Neuronal stem cell (in vitro differentiated cells): ENCODE data around the gene PTPRO.

Experiments used
- DNase-seq: peaks from one replicate; pipeline ENCODE4 v3.0.0-alpha.2; 2013; ENCODE audit warnings: low spot score
- H2AFZ ChIP-seq: one replicate; pipeline ENCODE4 v1.6.1; 2013; ENCODE audit warnings: mild to moderate bottlenecking, low read length, inconsistent platforms
- H2AK5ac ChIP-seq: 2 replicates; pipeline ENCODE4 v1.6.1; 2013; ENCODE audit warnings: low read depth, mild to moderate bottlenecking, inconsistent platforms, low read length, moderate library complexity, mixed read lengths
- H2BK120ac ChIP-seq: 2 replicates; pipeline ENCODE4 v1.6.1; 2013; ENCODE audit warnings: low read depth, mild to moderate bottlenecking, inconsistent platforms, low read length, moderate library complexity, mixed read lengths
- H2BK12ac ChIP-seq: one replicate; pipeline ENCODE4 v1.6.1; 2013; ENCODE audit warnings: low read length, inconsistent platforms
- H2BK15ac ChIP-seq: 2 replicates; pipeline ENCODE4 v1.6.1; 2013; ENCODE audit warnings: mild to moderate bottlenecking, low read length, inconsistent platforms, mixed read lengths
- H2BK5ac ChIP-seq: one replicate; pipeline ENCODE4 v1.6.1; 2013; ENCODE audit warnings: inconsistent platforms, mild to moderate bottlenecking, low read length, moderate library complexity
- H3K14ac ChIP-seq: one replicate; pipeline ENCODE4 v1.6.1; 2013; ENCODE audit warnings: low read length, inconsistent platforms
- H3K18ac ChIP-seq: 2 replicates; pipeline ENCODE4 v1.6.1; 2013; ENCODE audit warnings: low read length, inconsistent platforms
- H3K23ac ChIP-seq: 2 replicates; pipeline ENCODE4 v1.6.1; 2013; ENCODE audit warnings: low read depth, mild to moderate bottlenecking, mixed read lengths, low read length, inconsistent platforms; ENCODE audit not compliant: poor library complexity
- H3K27ac ChIP-seq: replicated peaks from 3 replicates; pipeline ENCODE4 v1.5.1; 2013; ENCODE audit warnings: low read length, inconsistent platforms
- H3K27me3 ChIP-seq, 3 experiments: 2 replicates each; pipeline ENCODE4 v1.6.1; 2013; ENCODE audit warnings: low read length in 3 of 3, mild to moderate bottlenecking in 2 of 3, inconsistent platforms in 1 of 3, low read depth in 1 of 3, mixed read lengths in 1 of 3, moderate library complexity in 1 of 3; ENCODE audit not compliant: control insufficient read depth in 3 of 3, insufficient read depth in 3 of 3
- H3K36me3 ChIP-seq, 2 donors: replicated peaks in 1 of 2; 2 replicates each; pipeline ENCODE4 v1.6.1; 2013; ENCODE audit warnings: low read length in 2 of 2; ENCODE audit not compliant: control insufficient read depth in 2 of 2, insufficient read depth in 2 of 2
- H3K4ac ChIP-seq: 2 replicates; pipeline ENCODE4 v1.6.1; 2013; ENCODE audit warnings: inconsistent platforms, mild to moderate bottlenecking, low read length, moderate library complexity
- H3K4me1 ChIP-seq, 2 donors: 1 replicate in 1 of 2; 2 replicates in 1 of 2; pipeline ENCODE4 v1.6.1; 2013; ENCODE audit warnings: low read length in 2 of 2, low read depth in 1 of 2; ENCODE audit not compliant: control insufficient read depth in 2 of 2, insufficient read depth in 1 of 2
- H3K4me2 ChIP-seq: one replicate; pipeline ENCODE4 v1.6.1; 2013; ENCODE audit warnings: mild to moderate bottlenecking, low read length, inconsistent platforms; ENCODE audit not compliant: insufficient read depth, poor library complexity, severe bottlenecking
- H3K4me3 ChIP-seq, 2 donors: 2 replicates each; pipeline ENCODE4 v1.5.1; 2013; ENCODE audit warnings: low read length in 2 of 2, mild to moderate bottlenecking in 2 of 2, inconsistent platforms in 1 of 2, moderate library complexity in 1 of 2
- H3K79me1 ChIP-seq: one replicate; pipeline ENCODE4 v1.6.1; 2013; ENCODE audit warnings: low read depth, mild to moderate bottlenecking, inconsistent platforms, low read length, moderate library complexity
- H3K9ac ChIP-seq: one replicate; pipeline ENCODE4 v1.6.1; 2013; ENCODE audit warnings: mild to moderate bottlenecking, low read depth, low read length, inconsistent platforms; ENCODE audit not compliant: poor library complexity
- H3K9me3 ChIP-seq, 2 donors: replicated peaks in 1 of 2; 2 replicates each; pipeline versions ENCODE3 to v1.6.1; 2013; ENCODE audit warnings: low read length in 2 of 2, mild to moderate bottlenecking in 2 of 2, inconsistent platforms in 1 of 2, low read depth in 1 of 2, mixed read lengths in 1 of 2, moderate library complexity in 1 of 2; ENCODE audit not compliant: control insufficient read depth in 2 of 2, insufficient read depth in 1 of 2
- H4K8ac ChIP-seq: one replicate; pipeline ENCODE4 v1.6.1; 2013; ENCODE audit warnings: low read depth, mild to moderate bottlenecking, inconsistent platforms, low read length, moderate library complexity
- H4K91ac ChIP-seq: one replicate; pipeline ENCODE4 v1.6.1; 2013; ENCODE audit warnings: low read length, low read depth, mild to moderate bottlenecking, inconsistent platforms; ENCODE audit not compliant: poor library complexity
- WGBS, 2 donors: extraction: QIAGEN DNeasy Blood & Tissue Kit; methylation state at CpG; one replicate each; pipeline ENCODE4 v1.1.7; 2013; ENCODE audit warnings: missing lambda C conversion rate in 2 of 2, mixed read lengths in 1 of 2; ENCODE audit not compliant: insufficient read length in 2 of 2, insufficient replicate concordance in 1 of 2; ENCODE audit errors: extremely low coverage in 2 of 2; 5-methylcytosine and 5-hydroxymethylcytosine counted together

Gene PTPRO

GRCh38 chr12:15443611-15444010 lies 121.3 kb downstream of the PTPRO start:
- Histone ChIP-seq H3K9me3 (no peaks in the 10 kb centered on the region), H3K4me3 (no peak overlapping the region), H3K23ac (no peak overlapping the region), H3K9ac (no peak overlapping the region), H2AFZ (no peak overlapping the region), H2BK12ac (no peak overlapping the region), H2BK15ac (no peak overlapping the region), H3K4me1 (no peaks in the 10 kb centered on the region), H3K79me1 (no peaks in the 10 kb centered on the region), H2BK5ac (no peak overlapping the region), H3K18ac (no peak overlapping the region), H3K27me3 (no peaks in the 10 kb centered on the region), H2BK120ac (no peak overlapping the region), H3K27ac (no peak overlapping the region), H3K4me2 (no peak overlapping the region), H3K4ac (no peak overlapping the region), H4K91ac (no peak overlapping the region), H4K8ac (no peak overlapping the region), H2AK5ac (no peak overlapping the region), H3K14ac (no peak overlapping the region), H3K36me3 (no peaks in the 10 kb centered on the region)
- WGBS, 2 donors: no CpG with 5 or more reads among the region's 4 CpGs
- no peak for DNase-seq

GRCh38 chr12:15444523-15444922 lies 122.2 kb downstream of the PTPRO start:
- Histone ChIP-seq H3K9ac (no peak overlapping the region), H3K36me3 (no peaks in the 10 kb centered on the region), H2AFZ (no peak overlapping the region), H3K4me1 (no peaks in the 10 kb centered on the region), H3K14ac (no peak overlapping the region), H2BK5ac (no peak overlapping the region), H2AK5ac (no peak overlapping the region), H3K9me3 (no peaks in the 10 kb centered on the region), H2BK12ac (no peak overlapping the region), H3K18ac (no peak overlapping the region), H2BK120ac (no peak overlapping the region), H4K91ac (no peak overlapping the region), H3K4me2 (no peak overlapping the region), H3K4me3 (no peak overlapping the region), H3K27ac (no peak overlapping the region), H4K8ac (no peak overlapping the region), H3K27me3 (no peaks in the 10 kb centered on the region), H3K23ac (no peak overlapping the region), H2BK15ac (no peak overlapping the region), H3K79me1 (no peaks in the 10 kb centered on the region), H3K4ac (no peak overlapping the region)
- DNase-seq: no peak
- WGBS, 2 donors: no CpG with 5 or more reads among the region's 4 CpGs

GRCh38 chr12:15446807-15447206 lies 124.5 kb downstream of the PTPRO start:
- H3K23ac ChIP-seq: no peak overlapping the region

GRCh38 chr12:15453613-15454012 lies 131.3 kb downstream of the PTPRO start:
- no peak overlapping the region for H3K27ac ChIP-seq
- H3K4me3 ChIP-seq: no peak overlapping the region
- no peaks in the 10 kb centered on the region for H3K9me3 ChIP-seq
- DNase-seq: no peak
- H4K8ac ChIP-seq: no peak overlapping the region
- no peaks in the 10 kb centered on the region for H3K79me1 ChIP-seq
- no peak overlapping the region for H2BK15ac ChIP-seq
- H2AK5ac ChIP-seq: no peak overlapping the region
- no peak overlapping the region for H4K91ac ChIP-seq
- no CpG with 5 or more reads among the region's 1 CpG for WGBS, 2 donors
- no peak overlapping the region for H3K23ac ChIP-seq
- no peak overlapping the region for H2BK12ac ChIP-seq
- no peak overlapping the region for H3K4ac ChIP-seq
- no peaks in the 10 kb centered on the region for H3K4me1 ChIP-seq
- H3K18ac ChIP-seq: no peak overlapping the region
- no peak overlapping the region for H2BK5ac ChIP-seq
- no peaks in the 10 kb centered on the region for H3K27me3 ChIP-seq
- no peaks in the 10 kb centered on the region for H3K36me3 ChIP-seq
- no peak overlapping the region for H3K14ac ChIP-seq
- no peak overlapping the region for H3K4me2 ChIP-seq
- H2BK120ac ChIP-seq: no peak overlapping the region
- H3K9ac ChIP-seq: no peak overlapping the region
- no peak overlapping the region for H2AFZ ChIP-seq

More at GRCh38 chr12:15446807-15447206, 124.5 kb downstream of the PTPRO start:
- Histone ChIP-seq H3K9me3 (no peaks in the 10 kb centered on the region), H4K91ac (no peak overlapping the region), H3K4ac (no peak overlapping the region), H3K4me3 (no peak overlapping the region), H3K79me1 (no peaks in the 10 kb centered on the region), H3K27me3 (no peaks in the 10 kb centered on the region), H3K14ac (no peak overlapping the region), H2AFZ (no peak overlapping the region), H3K27ac (no peak overlapping the region), H4K8ac (no peak overlapping the region), H2BK120ac (no peak overlapping the region), H3K4me2 (no peak overlapping the region), H2BK12ac (no peak overlapping the region), H3K4me1 (no peaks in the 10 kb centered on the region), H2BK5ac (no peak overlapping the region), H2BK15ac (no peak overlapping the region), H3K36me3 (no peaks in the 10 kb centered on the region), H2AK5ac (no peak overlapping the region), H3K18ac (no peak overlapping the region), H3K9ac (no peak overlapping the region)
- no peak for DNase-seq
- no CpG with 5 or more reads among the region's 4 CpGs for WGBS, 2 donors
